Loucy (cell line): ENCODE data around the gene STK38L.

ENCODE experiments used
- EZH2phosphoT487 ChIP-seq: fragments of 200-600 bp; IDR thresholded peaks from 2 replicates; pipeline ENCODE4 v1.6.1; 2018; ENCODE audit warnings: antibody characterized with exemption, mild to moderate bottlenecking, moderate library complexity, borderline replicate concordance
- TF ChIP-seq, protein P1 (sequence below): fragments of 200-600 bp; sonication (generic); conservative IDR thresholded peaks from 2 replicates; pipeline ENCODE4 v1.5.1; 2014; ENCODE audit warnings: mild to moderate bottlenecking, antibody characterized with exemption, low read length

DNA sequence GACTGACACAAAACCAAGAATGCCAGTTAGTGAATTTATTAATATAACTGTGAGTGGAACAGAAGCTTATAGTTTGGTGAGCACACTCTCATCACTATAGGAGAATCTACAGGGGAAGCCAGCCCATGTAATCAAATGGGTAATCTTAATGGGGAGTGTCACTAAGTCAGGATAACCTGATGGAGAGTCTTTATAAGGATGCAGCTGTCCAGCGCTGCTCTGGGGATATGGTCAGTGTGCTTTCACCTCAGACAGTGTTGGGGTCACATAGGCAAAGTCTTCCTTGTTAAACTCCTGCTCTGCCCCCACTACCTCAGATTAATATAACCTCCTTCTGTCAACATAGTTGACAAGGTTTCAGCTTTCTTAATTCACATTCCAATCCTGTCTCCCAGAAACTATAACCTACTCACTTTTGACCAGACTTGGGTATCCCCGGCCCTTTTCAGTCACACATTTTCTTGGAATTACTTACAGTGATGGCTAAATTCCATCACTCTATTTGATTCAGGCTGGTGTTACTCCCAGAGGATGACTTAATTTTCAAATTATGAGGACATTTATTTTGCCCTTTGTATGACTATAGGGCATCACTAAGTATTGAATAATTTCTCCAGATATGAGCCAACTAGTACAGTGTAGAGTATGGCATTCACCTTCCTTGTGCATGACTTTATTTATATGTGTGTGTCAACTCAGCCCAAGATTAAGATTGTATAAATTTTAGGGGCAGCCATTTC, 13.2 kb downstream of the STK38L start:
- TF ChIP-seq EZH2phosphoT487 = no peak
- TF ChIP-seq, protein P1, sequence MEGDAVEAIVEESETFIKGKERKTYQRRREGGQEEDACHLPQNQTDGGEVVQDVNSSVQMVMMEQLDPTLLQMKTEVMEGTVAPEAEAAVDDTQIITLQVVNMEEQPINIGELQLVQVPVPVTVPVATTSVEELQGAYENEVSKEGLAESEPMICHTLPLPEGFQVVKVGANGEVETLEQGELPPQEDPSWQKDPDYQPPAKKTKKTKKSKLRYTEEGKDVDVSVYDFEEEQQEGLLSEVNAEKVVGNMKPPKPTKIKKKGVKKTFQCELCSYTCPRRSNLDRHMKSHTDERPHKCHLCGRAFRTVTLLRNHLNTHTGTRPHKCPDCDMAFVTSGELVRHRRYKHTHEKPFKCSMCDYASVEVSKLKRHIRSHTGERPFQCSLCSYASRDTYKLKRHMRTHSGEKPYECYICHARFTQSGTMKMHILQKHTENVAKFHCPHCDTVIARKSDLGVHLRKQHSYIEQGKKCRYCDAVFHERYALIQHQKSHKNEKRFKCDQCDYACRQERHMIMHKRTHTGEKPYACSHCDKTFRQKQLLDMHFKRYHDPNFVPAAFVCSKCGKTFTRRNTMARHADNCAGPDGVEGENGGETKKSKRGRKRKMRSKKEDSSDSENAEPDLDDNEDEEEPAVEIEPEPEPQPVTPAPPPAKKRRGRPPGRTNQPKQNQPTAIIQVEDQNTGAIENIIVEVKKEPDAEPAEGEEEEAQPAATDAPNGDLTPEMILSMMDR = no peak
